Measurements from ENCODE around the gene MYO3A. TPM values are rescaled to one million over a fixed set of nuclear protein-coding genes. Genes with fewer than 3 reads are reported as not detected.

MYO3A gene
- total and polyA plus RNA-seq, 8 donors, result 0.45 to 29.8 (median 0.99) TPM; not detected in 2

DNA sequence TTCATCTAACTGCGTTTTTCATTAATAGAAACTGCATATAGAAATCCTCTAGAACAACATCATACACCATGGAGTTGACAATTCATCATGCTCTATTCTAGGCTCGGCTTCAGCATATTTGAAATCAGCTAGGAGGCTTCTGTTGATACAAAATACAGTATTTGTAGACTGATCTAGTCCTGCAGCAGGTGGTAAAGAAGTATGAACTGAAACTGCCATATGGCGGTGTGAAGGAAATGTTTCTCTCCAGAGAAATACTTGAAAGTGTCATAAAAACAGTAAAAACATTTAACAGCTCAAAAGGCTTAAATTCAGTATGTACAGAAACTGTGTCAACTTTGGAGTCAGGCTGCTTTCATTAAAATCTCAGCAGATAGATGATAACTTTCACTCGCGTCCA is 32.0 kb upstream of the MYO3A start:
- Histone ChIP-seq H3K4me1 (no peaks in the 10 kb centered on the region), H3K27ac (no peak overlapping the region), H3K36me3 (no peaks in the 10 kb centered on the region), H3K4me3 (no peak overlapping the region), H3K9me3 (no peaks in the 10 kb centered on the region), H3K27me3 (no peaks in the 10 kb centered on the region)
- no peak for DNase-seq
- 71 to 76% (median 74%) methylated on average over 5 of the region's 5 CpGs for WGBS, 5 donors
- no peak for TF ChIP-seq POLR2AphosphoS5 (IDR thresholded peaks at IDR 0.05)
- TF ChIP-seq POLR2A (IDR thresholded peaks at IDR 0.05), result no peak
- no peak for TF ChIP-seq EP300 (IDR thresholded peaks at IDR 0.05)
- TF ChIP-seq, protein P1, sequence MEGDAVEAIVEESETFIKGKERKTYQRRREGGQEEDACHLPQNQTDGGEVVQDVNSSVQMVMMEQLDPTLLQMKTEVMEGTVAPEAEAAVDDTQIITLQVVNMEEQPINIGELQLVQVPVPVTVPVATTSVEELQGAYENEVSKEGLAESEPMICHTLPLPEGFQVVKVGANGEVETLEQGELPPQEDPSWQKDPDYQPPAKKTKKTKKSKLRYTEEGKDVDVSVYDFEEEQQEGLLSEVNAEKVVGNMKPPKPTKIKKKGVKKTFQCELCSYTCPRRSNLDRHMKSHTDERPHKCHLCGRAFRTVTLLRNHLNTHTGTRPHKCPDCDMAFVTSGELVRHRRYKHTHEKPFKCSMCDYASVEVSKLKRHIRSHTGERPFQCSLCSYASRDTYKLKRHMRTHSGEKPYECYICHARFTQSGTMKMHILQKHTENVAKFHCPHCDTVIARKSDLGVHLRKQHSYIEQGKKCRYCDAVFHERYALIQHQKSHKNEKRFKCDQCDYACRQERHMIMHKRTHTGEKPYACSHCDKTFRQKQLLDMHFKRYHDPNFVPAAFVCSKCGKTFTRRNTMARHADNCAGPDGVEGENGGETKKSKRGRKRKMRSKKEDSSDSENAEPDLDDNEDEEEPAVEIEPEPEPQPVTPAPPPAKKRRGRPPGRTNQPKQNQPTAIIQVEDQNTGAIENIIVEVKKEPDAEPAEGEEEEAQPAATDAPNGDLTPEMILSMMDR (IDR thresholded peaks at IDR 0.05), result no peak
- intact Hi-C loops (cut with DNase I; ENCODE audit: low total_unique reads), result no loop called here

DNA sequence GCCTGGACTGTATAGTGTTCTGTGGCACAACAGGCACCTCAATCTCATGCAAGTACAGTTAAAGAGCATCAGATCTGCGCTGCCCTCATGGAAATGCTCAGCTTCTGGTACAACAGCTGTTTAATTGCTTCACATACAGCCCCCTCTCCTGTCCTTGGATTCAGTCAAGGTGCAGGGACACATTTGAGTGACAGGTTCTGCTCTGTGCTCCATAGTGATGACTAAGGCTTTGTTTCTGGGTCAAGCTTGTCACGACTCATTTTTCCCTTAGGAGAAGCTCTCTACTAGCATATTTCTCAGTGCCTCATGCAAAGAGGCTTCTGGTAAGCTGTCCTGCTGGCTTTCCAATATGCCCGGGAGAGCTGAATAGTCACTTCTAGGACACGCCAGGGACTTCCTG is 26.8 kb upstream of the MYO3A start:
- WGBS, 5 donors, result 58 to 80% (median 66%) methylated on average over 4 of the region's 4 CpGs
- Histone ChIP-seq H3K4me3 (no peak overlapping the region), H3K4me1 (no peaks in the 10 kb centered on the region), H3K9me3 (no peaks in the 10 kb centered on the region), H3K36me3 (no peaks in the 10 kb centered on the region), H3K27ac (no peak overlapping the region), H3K27me3 (no peaks in the 10 kb centered on the region)
- no peak for DNase-seq
- TF ChIP-seq POLR2A (IDR thresholded peaks at IDR 0.05) (no peak), EP300 (IDR thresholded peaks at IDR 0.05) (no peak), POLR2AphosphoS5 (IDR thresholded peaks at IDR 0.05) (no peak)
- TF ChIP-seq, protein P1 (IDR thresholded peaks at IDR 0.05), result no peak
- intact Hi-C loops (cut with DNase I; ENCODE audit: low total_unique reads), result no loop called here

DNA sequence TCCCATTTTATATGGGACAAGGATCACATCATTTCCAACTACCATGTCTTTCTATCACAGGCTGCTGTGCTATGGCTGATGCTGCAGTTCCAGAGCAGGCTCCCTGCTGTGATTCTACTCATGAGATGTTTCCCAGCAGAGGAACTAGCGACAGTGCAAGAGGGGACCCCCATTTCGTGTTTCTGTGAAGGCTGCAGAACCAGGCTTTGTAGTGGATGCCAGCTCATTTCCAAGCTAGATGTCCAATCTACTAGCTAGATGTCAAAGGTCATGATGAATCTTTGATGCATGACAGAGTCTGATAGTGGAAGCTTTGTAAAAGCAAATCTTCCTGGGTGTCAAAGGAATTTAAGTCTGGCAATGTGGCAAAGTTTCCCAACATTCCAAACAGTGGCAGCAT is 21.2 kb upstream of the MYO3A start:
- H3K9me3 ChIP-seq, result no peaks in the 10 kb centered on the region
- no peaks in the 10 kb centered on the region for H3K4me1 ChIP-seq
- no peaks in the 10 kb centered on the region for H3K27me3 ChIP-seq
- 13 to 40% (median 27%) methylated on average over 1 to 2 of the region's 2 CpGs for WGBS, 5 donors
- no peak for DNase-seq
- TF ChIP-seq, protein P1 (IDR thresholded peaks at IDR 0.05), result no peak
- TF ChIP-seq EP300 (IDR thresholded peaks at IDR 0.05) (no peak), POLR2A (IDR thresholded peaks at IDR 0.05) (no peak), POLR2AphosphoS5 (IDR thresholded peaks at IDR 0.05) (no peak)
- H3K4me3 ChIP-seq, result no peak overlapping the region
- intact Hi-C loops (cut with DNase I; ENCODE audit: low total_unique reads), result no loop called here
- H3K27ac ChIP-seq, result no peak overlapping the region
- no peaks in the 10 kb centered on the region for H3K36me3 ChIP-seq

DNA sequence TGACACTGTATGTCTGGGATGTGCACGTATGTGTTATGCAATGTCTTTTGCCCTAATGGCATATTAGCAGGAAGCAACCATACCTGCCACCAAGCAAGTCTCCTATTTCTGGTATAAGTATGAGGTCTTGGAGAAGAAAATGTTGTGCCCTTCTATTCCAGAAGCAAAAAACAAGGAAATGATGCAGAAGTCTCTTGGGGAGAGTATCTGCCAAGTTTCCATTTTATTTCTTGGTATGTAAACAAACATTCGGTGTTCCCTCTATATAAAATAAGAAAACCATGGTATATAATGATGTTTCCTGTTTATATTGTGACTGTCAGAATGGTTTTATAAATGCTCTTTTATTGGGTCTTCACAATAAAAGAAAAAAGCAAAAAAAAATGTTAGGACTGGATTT is 19.3 kb upstream of the MYO3A start:
- H3K9me3 ChIP-seq, result no peaks in the 10 kb centered on the region
- intact Hi-C loops (cut with DNase I; ENCODE audit: low total_unique reads), result no loop called here
- no peaks in the 10 kb centered on the region for H3K27me3 ChIP-seq
- H3K4me1 ChIP-seq, result no peaks in the 10 kb centered on the region
- H3K4me3 ChIP-seq, result no peak overlapping the region
- H3K27ac ChIP-seq, result no peak overlapping the region
- H3K36me3 ChIP-seq, result no peaks in the 10 kb centered on the region
- DNase-seq, result peak in 1 of 2 donors; percentile 37
- whole genome bisulfite sequencing, 5 donors, result 42 to 65% (median 58%) methylated on average over 2 of the region's 2 CpGs
- no peak for TF ChIP-seq POLR2A (IDR thresholded peaks at IDR 0.05)
- no peak for TF ChIP-seq EP300 (IDR thresholded peaks at IDR 0.05)
- TF ChIP-seq, protein P1 (IDR thresholded peaks at IDR 0.05), result no peak
- no peak for TF ChIP-seq POLR2AphosphoS5 (IDR thresholded peaks at IDR 0.05)
